ENCODE measurements around the gene MUS81.
A peak's percentile ranks its signal among the peaks of the same experiment; 100 is the strongest.
"Not testable (repeated sequence)": the region's sequence is repeated elsewhere in the genome, so short reads cannot be mapped to it uniquely, and the experiment has no call there.

Gene MUS81

GRCh38 chr11:65888163-65888814 is 28.1 kb downstream of the MUS81 start, which contains the start of gene FIBP:
Gene FIBP, minus strand, starts transcription at chr11:65888471. Its CDS starts 53 bp downstream, at chr11:65888418.
- DNase-seq (ENCODE audit: low spot score) = peak; percentile 98
- H3K4me1 ChIP-seq (ENCODE audit: insufficient read depth, poor library complexity, severe bottlenecking) = peaks cover 10% of the 10 kb centered on the region
- peaks cover 44% of the 10 kb centered on the region for H3K36me3 ChIP-seq (ENCODE audit: low read depth)
- peak within 1 kb of the TSS; percentile 45 for H3K4me3 ChIP-seq (ENCODE audit: severe bottlenecking)
- no peaks in the 10 kb centered on the region for H3K27me3 ChIP-seq (ENCODE audit: insufficient read depth, poor library complexity, severe bottlenecking)
- H3K27ac ChIP-seq (ENCODE audit: poor library complexity, severe bottlenecking) = peak within 1 kb of the TSS; percentile 96
- no peaks in the 10 kb centered on the region for H3K9me3 ChIP-seq (ENCODE audit: severe bottlenecking)
- peak; percentile 57 for ATAC-seq (ENCODE audit: low read depth)
- TF ChIP-seq CTCF (IDR thresholded peaks at IDR 0.05; ENCODE audit: poor library complexity, severe bottlenecking) = peak; percentile 93

GRCh38 chr11:65890324-65891218 is 30.3 kb downstream of the MUS81 start, which contains the start of gene CCDC85B:
Gene CCDC85B, plus strand, starts transcription at chr11:65890673. Its CDS starts 111 bp downstream, at chr11:65890784.
- peak; percentile 49 for ATAC-seq (ENCODE audit: low read depth)
- peak; percentile 94 for DNase-seq (ENCODE audit: low spot score)
- Histone ChIP-seq H3K27ac (ENCODE audit: poor library complexity, severe bottlenecking) (peak within 1 kb of the TSS; percentile 96), H3K4me1 (ENCODE audit: insufficient read depth, poor library complexity, severe bottlenecking) (peaks cover 10% of the 10 kb centered on the region), H3K4me3 (ENCODE audit: severe bottlenecking) (peak within 1 kb of the TSS; percentile 45), H3K27me3 (ENCODE audit: insufficient read depth, poor library complexity, severe bottlenecking) (no peaks in the 10 kb centered on the region), H3K36me3 (ENCODE audit: low read depth) (peaks cover 42% of the 10 kb centered on the region), H3K9me3 (ENCODE audit: severe bottlenecking) (no peaks in the 10 kb centered on the region)
- TF ChIP-seq CTCF (IDR thresholded peaks at IDR 0.05; ENCODE audit: poor library complexity, severe bottlenecking) = peak; percentile 16

GRCh38 chr11:65891219-65892136 is 31.2 kb downstream of the MUS81 start:
- Histone ChIP-seq H3K27me3 (ENCODE audit: insufficient read depth, poor library complexity, severe bottlenecking) (no peaks in the 10 kb centered on the region), H3K4me1 (ENCODE audit: insufficient read depth, poor library complexity, severe bottlenecking) (peaks cover 11% of the 10 kb centered on the region), H3K4me3 (ENCODE audit: severe bottlenecking) (peak overlapping the region; percentile 45), H3K36me3 (ENCODE audit: low read depth) (peaks cover 47% of the 10 kb centered on the region), H3K9me3 (ENCODE audit: severe bottlenecking) (no peaks in the 10 kb centered on the region), H3K27ac (ENCODE audit: poor library complexity, severe bottlenecking) (peak overlapping the region; percentile 96)
- DNase-seq (ENCODE audit: low spot score) (no peak), ATAC-seq (ENCODE audit: low read depth) (peak; percentile 2)
- peak; percentile 35 for TF ChIP-seq CTCF (IDR thresholded peaks at IDR 0.05; ENCODE audit: poor library complexity, severe bottlenecking)

- peak overlapping the region; percentile 45 for H3K4me3 ChIP-seq (ENCODE audit: severe bottlenecking)
- peak; percentile 0; the same call in 1 of the 3 replicates for ATAC-seq (ENCODE audit: low read depth)
- H3K36me3 ChIP-seq (ENCODE audit: low read depth) = peaks cover 47% of the 10 kb centered on the region
- peak overlapping the region; percentile 96 for H3K27ac ChIP-seq (ENCODE audit: poor library complexity, severe bottlenecking)
- not testable (repeated sequence) for H3K27me3 ChIP-seq (ENCODE audit: insufficient read depth, poor library complexity, severe bottlenecking); DNase-seq (ENCODE audit: low spot score); H3K9me3 ChIP-seq (ENCODE audit: severe bottlenecking)
- peaks cover 18% of the 10 kb centered on the region for H3K4me1 ChIP-seq (ENCODE audit: insufficient read depth, poor library complexity, severe bottlenecking)
- TF ChIP-seq CTCF (IDR thresholded peaks at IDR 0.05; ENCODE audit: poor library complexity, severe bottlenecking) = peak; percentile 18
These were observed 31.9 kb downstream of the MUS81 start for GRCh38 chr11:65892137-65892540.
